Karpas-422 (cell line): ENCODE results near the gene ACACB. TPM values are rescaled to one million over a fixed set of nuclear protein-coding genes. Genes with fewer than 3 reads are reported as not detected.

Experiments used
- DNase-seq: peaks from one replicate; pipeline ENCODE4 v3.0.0-alpha.2; 2015
- H2AFZ ChIP-seq: fragments of 200-600 bp; sonication (generic); 2 replicates; pipeline ENCODE4 v1.6.1; 2014; ENCODE audit warnings: antibody characterized with exemption, low read length, mixed read lengths
- H3K27ac ChIP-seq: fragments of 200-600 bp; sonication (generic); 2 replicates; pipeline ENCODE4 v1.5.1; 2014; ENCODE audit warnings: mild to moderate bottlenecking, low read length, moderate library complexity
- H3K27me3 ChIP-seq: fragments of 200-600 bp; sonication (generic); 2 replicates; pipeline ENCODE4 v1.6.1; 2014; ENCODE audit warnings: low read length, mixed read lengths
- H3K36me3 ChIP-seq: fragments of 200-600 bp; sonication (generic); 2 replicates; pipeline ENCODE4 v1.6.1; 2014; ENCODE audit warnings: low read length, mixed read lengths; ENCODE audit not compliant: insufficient read depth
- H3K4me1 ChIP-seq: fragments of 200-600 bp; sonication (generic); 2 replicates; pipeline ENCODE4 v1.6.1; 2014; ENCODE audit warnings: mild to moderate bottlenecking, low read length, mixed read lengths
- H3K4me2 ChIP-seq: fragments of 200-600 bp; sonication (generic); 2 replicates; pipeline ENCODE4 v1.6.1; 2014; ENCODE audit warnings: low read length, low read depth, mild to moderate bottlenecking; ENCODE audit not compliant: poor library complexity, severe bottlenecking
- H3K4me3 ChIP-seq: fragments of 200-600 bp; sonication (generic); 2 replicates; pipeline ENCODE4 v1.5.1; 2014; ENCODE audit warnings: mild to moderate bottlenecking, antibody characterized with exemption, low read length, mixed read lengths
- H3K79me2 ChIP-seq: fragments of 200-600 bp; sonication (generic); 2 replicates; pipeline ENCODE4 v1.6.1; 2014; ENCODE audit warnings: mild to moderate bottlenecking, low read length, mixed read lengths
- H3K9ac ChIP-seq: fragments of 200-600 bp; sonication (generic); 2 replicates; pipeline ENCODE4 v1.6.0; 2014; ENCODE audit warnings: low read length
- H3K9me2 ChIP-seq: fragments of 200-600 bp; sonication (generic), shearing (Covaris generic); replicated peaks from 2 replicates; pipeline ENCODE4 v1.6.0; 2014; ENCODE audit warnings: mild to moderate bottlenecking, low read length, moderate library complexity; ENCODE audit not compliant: insufficient read depth
- H3K9me3 ChIP-seq: fragments of 300-700, 200-600 bp; sonication (generic); 2 replicates; pipeline ENCODE4 v1.6.1; 2014; ENCODE audit warnings: low read length, mixed read lengths
- H4K20me1 ChIP-seq: fragments of 200-600 bp; sonication (generic); 2 replicates; pipeline ENCODE4 v1.6.1; 2014; ENCODE audit warnings: mild to moderate bottlenecking, antibody characterized with exemption, low read length, low read depth; ENCODE audit not compliant: insufficient read depth
- total RNA-seq: library from RNA; depleted of rRNA; stranded (reverse); fragments of >200 nt; shearing (Covaris generic); gene quantifications from 2 replicates; pipeline ENCODE4 v1.2.3, GENCODE V29; 2014; ENCODE audit warnings: low replicate concordance

The ACACB gene
- total RNA-seq, 1 experiment from 2014 or later: 6.5 TPM

DNA sequence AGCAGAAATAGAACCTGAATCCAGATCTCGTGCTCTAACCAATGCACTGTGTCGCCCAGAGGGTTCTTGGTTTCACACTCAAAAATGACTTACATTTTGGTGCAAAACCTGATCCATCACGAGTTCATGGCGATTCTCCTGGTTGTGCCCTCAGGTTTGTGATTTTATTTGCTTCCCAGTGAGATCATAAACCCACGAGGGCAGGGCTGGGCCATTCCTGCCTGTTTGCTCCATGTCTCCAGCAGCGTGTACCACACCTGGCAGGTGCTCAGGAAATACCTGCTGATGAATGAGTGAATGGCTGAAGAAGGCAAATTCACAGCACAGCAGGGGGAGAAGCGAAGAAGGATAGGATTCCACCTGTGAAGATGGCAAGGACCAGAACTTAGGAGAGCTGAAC is 9.4 kb downstream of the ACACB start:
- Histone ChIP-seq H3K4me1 (peaks cover 5% of the 10 kb centered on the region), H3K9me3 (no peaks in the 10 kb centered on the region), H3K4me2 (no peak overlapping the region), H3K9ac (no peak overlapping the region), H3K27me3 (no peaks in the 10 kb centered on the region), H2AFZ (no peak overlapping the region), H4K20me1 (no peaks in the 10 kb centered on the region), H3K9me2 (no peaks in the 10 kb centered on the region), H3K79me2 (no peaks in the 10 kb centered on the region), H3K27ac (no peak overlapping the region), H3K4me3 (no peak overlapping the region), H3K36me3 (no peaks in the 10 kb centered on the region)
- DNase-seq: no peak

DNA sequence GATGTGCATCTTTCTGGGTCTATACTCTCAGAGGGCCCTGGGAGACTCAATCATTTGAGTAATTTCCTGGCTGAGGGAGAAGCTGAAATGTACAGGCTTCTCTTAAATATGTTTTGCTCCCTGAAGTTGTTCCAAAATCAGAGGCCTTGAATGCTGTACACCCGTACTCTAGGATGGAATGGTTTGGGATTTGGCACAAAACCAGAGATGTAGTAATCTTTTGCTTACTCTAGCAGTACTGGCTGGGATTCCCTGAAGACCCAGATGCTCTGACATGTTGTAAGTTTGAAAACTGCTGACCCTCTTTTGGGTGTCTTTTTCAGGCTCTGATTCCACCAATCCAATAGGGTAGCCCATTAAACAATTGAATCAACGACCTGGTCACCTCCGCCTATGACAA is 10.4 kb downstream of the ACACB start:
- Histone ChIP-seq H3K79me2 (no peaks in the 10 kb centered on the region), H3K27ac (no peak overlapping the region), H3K4me2 (no peak overlapping the region), H3K4me1 (peaks cover 14% of the 10 kb centered on the region), H3K4me3 (no peak overlapping the region), H3K9ac (no peak overlapping the region), H3K9me3 (no peaks in the 10 kb centered on the region), H3K27me3 (no peaks in the 10 kb centered on the region), H3K36me3 (no peaks in the 10 kb centered on the region), H3K9me2 (no peaks in the 10 kb centered on the region), H4K20me1 (no peaks in the 10 kb centered on the region), H2AFZ (no peak overlapping the region)
- no peak for DNase-seq

DNA sequence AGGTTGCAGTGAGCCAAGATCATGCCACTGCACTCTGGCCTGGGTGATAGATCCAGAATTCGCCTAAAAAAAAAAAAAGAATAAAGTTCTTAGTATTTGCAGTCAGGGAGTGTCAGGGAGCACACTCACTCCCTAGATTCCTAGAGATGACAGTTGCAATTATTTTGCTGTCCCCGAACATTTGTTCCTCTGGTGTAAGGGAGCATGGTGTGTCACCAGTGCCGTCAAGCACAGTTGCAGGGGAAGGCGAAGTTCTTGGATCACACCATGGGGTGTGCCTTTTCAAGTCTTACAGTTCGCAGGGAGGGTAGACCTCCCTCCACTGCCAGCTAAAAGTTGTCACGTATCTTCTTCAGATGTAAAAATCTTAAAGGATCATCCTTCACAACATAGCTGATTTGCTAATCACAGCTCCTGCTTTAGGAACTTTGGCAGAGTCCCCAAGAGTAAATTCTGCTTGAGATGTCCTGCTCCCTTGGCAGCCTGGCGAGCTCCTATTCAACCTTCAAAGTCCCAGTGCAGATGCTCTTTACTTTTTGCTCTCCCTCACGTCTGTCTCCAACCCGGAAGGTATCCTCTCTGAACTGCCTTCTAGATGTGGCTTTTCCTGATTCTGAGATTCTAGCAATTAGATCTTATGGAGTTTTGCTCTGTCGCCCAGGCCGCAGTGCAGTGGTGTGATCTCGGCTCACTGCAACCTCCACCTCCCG is 11.3 kb downstream of the ACACB start:
- Histone ChIP-seq H3K4me2 (no peak overlapping the region), H3K27ac (no peak overlapping the region), H3K79me2 (no peaks in the 10 kb centered on the region), H3K36me3 (no peaks in the 10 kb centered on the region), H4K20me1 (no peaks in the 10 kb centered on the region), H3K4me3 (no peak overlapping the region), H3K9me2 (no peaks in the 10 kb centered on the region), H3K9me3 (no peaks in the 10 kb centered on the region), H3K9ac (no peak overlapping the region), H2AFZ (no peak overlapping the region), H3K4me1 (peaks cover 16% of the 10 kb centered on the region), H3K27me3 (no peaks in the 10 kb centered on the region)
- DNase-seq: no peak

DNA sequence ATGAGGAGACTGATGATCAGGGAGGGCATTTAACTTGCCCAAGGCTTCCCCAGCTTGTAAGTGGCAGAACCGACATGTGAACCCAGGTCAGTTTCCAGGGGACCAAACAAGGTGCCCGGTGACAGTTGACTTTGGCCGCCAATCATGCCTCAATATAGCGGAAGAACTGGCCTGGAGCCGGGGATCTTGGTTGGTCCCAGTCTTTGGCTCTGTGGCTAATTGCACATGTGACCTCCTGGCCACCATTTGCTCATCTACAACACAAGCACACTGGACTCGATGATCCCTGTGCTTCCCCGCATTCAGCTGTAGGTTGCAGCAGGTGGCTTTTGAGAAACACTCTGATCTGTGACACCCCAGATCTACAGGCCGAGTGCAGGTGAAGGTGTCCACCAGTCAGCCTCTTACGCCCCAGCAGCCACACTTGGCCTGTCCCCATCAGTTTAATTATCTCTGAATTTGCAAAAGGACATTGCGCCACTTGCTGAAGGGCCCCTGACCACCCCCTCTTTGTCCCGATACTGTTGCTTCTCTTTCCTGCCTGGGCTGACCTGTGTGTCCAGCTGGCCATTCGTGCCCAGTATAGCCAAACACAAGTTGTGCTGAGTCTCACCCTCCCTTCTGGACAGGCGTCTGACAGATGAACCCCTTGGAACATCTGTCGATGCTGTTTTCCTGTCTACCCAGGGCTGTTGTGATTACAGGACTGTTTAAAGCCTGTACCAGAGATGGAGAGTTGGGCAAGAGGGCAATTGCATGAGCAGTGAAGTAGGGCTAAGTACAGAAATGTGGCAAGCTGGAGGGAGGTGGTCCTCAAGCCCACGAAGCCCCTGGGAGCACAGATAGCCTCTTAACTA is 14.1 kb downstream of the ACACB start:
- no peak overlapping the region for H2AFZ ChIP-seq
- H3K27ac ChIP-seq: no peak overlapping the region
- H3K27me3 ChIP-seq: no peaks in the 10 kb centered on the region
- DNase-seq: no peak
- no peaks in the 10 kb centered on the region for H3K9me3 ChIP-seq
- no peak overlapping the region for H3K9ac ChIP-seq
- H3K4me2 ChIP-seq: no peak overlapping the region
- no peaks in the 10 kb centered on the region for H4K20me1 ChIP-seq
- H3K79me2 ChIP-seq: no peaks in the 10 kb centered on the region
- no peaks in the 10 kb centered on the region for H3K36me3 ChIP-seq
- H3K4me3 ChIP-seq: no peak overlapping the region
- peaks cover 12% of the 10 kb centered on the region for H3K4me1 ChIP-seq
- H3K9me2 ChIP-seq: no peaks in the 10 kb centered on the region

DNA sequence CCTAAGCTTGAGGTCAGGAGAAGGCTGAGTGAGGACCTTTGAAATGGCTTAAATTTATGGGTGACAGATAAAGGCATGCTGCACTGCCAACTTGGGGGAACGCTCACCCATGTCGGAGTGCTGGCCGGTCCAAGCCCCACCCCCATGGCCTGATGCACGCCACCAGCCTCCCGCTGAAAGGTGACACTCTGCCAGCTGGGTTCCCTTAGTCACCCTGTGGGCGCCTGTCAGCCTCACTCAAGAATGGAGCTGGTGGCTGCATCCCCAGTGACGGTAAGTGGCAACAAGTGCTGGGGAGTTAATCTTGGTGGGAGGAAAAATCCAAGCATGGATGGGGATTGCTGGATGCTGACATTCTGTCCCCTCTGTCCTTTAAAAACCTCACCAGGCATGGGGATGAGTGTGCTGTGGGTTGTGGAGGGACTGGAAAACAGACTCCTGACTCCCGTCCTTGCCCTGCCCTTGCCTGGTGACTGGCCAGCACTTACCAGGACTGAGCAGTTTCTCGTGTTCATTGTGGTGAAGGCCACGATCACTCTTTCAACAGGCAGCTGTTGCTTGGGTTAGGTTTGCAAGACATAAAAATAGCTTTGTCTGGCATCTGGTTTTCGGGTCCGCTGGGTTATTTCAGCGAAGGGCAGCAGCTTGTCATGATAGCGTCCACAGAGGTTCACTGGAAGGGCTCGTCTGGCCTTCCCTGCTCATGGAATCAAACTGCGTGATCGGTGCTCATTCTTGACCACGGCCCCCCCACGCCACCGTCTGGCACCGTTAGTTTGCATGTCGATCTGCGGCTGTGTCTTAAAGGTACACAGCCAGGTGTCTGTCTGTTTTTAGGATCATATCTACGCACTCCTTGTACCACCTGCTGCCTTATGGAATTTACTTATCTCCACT is 15.0 kb downstream of the ACACB start:
- no peaks in the 10 kb centered on the region for H3K9me3 ChIP-seq
- no peaks in the 10 kb centered on the region for H3K79me2 ChIP-seq
- no peaks in the 10 kb centered on the region for H3K36me3 ChIP-seq
- H3K9me2 ChIP-seq: no peaks in the 10 kb centered on the region
- H3K9ac ChIP-seq: no peak overlapping the region
- H3K4me3 ChIP-seq: peak overlapping the region; percentile 13; the same call in 1 of the 2 replicates
- H3K4me2 ChIP-seq: peak overlapping the region; percentile 35
- H2AFZ ChIP-seq: no peak overlapping the region
- H4K20me1 ChIP-seq: no peaks in the 10 kb centered on the region
- peaks cover 12% of the 10 kb centered on the region for H3K4me1 ChIP-seq
- H3K27me3 ChIP-seq: no peaks in the 10 kb centered on the region
- DNase-seq: no peak
- no peak overlapping the region for H3K27ac ChIP-seq

DNA sequence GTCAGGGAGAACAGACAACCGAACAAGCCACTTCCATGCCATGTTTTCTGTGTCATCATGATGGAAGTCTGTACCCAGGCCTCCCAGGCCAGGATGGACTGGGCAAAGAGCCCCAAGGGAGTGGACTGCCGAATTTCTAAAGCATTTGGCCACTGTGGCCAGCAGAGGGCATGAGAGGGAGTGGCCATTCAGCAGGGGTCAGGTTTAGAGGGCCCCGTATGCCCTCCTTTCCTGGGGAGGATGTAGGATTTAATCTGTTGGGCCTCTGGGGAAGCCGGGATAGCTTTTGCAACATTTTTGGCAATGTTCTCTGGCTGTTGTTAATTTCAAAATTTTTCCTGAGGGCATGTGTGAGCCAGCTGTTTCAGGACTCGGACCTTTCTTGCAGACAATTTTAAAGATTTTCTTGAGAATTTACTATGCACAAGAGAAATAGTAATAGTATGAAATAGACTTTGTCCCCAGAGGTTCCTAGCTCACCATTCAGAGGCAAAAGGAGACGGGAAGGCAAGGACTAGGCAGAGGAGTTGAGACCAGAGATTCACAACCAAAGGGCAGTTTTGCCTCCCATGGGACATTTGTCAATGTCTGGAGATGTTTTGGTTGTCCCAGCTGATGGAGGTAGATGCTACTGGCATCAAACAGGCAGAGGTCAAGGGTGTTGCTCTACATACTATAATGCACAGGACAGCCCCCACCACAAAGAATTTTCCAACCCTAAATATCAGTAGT is 18.0 kb downstream of the ACACB start:
- H2AFZ ChIP-seq: no peak overlapping the region
- H3K36me3 ChIP-seq: no peaks in the 10 kb centered on the region
- no peaks in the 10 kb centered on the region for H3K9me2 ChIP-seq
- H3K9ac ChIP-seq: no peak overlapping the region
- no peak overlapping the region for H3K4me3 ChIP-seq
- no peaks in the 10 kb centered on the region for H4K20me1 ChIP-seq
- peaks cover 12% of the 10 kb centered on the region for H3K4me1 ChIP-seq
- H3K27me3 ChIP-seq: no peaks in the 10 kb centered on the region
- H3K79me2 ChIP-seq: no peaks in the 10 kb centered on the region
- no peak overlapping the region for H3K4me2 ChIP-seq
- DNase-seq: no peak
- no peaks in the 10 kb centered on the region for H3K9me3 ChIP-seq
- H3K27ac ChIP-seq: no peak overlapping the region

DNA sequence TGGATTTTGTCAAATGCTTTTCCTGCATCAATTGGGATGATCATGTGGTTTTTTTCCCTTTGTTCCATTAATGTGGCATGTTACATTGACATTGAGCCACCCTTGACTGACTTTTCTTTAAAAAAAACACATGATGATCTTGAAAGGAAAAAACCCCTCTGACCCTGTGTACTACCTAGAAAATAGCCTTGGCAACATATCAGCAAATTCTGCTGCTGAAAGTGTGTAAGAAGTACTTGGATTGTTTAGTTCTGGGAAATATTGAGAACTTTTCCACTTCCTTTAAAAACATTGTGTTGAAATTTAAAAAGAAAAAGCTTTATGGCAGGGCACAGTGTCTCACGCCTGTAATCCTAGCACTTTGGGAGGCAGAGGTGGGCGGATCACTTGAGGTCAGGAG is 20.7 kb downstream of the ACACB start:
- Histone ChIP-seq H3K4me2 (no peak overlapping the region), H3K4me1 (no peaks in the 10 kb centered on the region), H3K36me3 (no peaks in the 10 kb centered on the region), H3K27ac (no peak overlapping the region), H4K20me1 (no peaks in the 10 kb centered on the region), H3K9ac (no peak overlapping the region), H3K9me3 (no peaks in the 10 kb centered on the region), H3K9me2 (no peaks in the 10 kb centered on the region), H3K27me3 (no peaks in the 10 kb centered on the region), H3K4me3 (no peak overlapping the region), H2AFZ (no peak overlapping the region), H3K79me2 (no peaks in the 10 kb centered on the region)
- no peak for DNase-seq
